Mammary epithelial cell (primary cell): ENCODE results near the gene SIN3A.

Experiments
- CTCF ChIP-seq, 2 donors: IDR thresholded peaks in 1 of 2; conservative IDR thresholded peaks in 1 of 2; 2 replicates each; pipeline ENCODE4 v1.5.1; 2011 to 2012; ENCODE audit warnings: inconsistent platforms in 2 of 2, low read length in 2 of 2, mild to moderate bottlenecking in 2 of 2, control low read depth in 1 of 2, low read depth in 1 of 2; ENCODE audit not compliant: insufficient read depth in 1 of 2; ENCODE audit errors: extremely low read depth in 1 of 2
- EZH2 ChIP-seq: IDR thresholded peaks from 2 replicates; pipeline ENCODE4 v1.6.1; 2012; ENCODE audit warnings: low read length, inconsistent platforms, borderline replicate concordance

- TF ChIP-seq CTCF (conservative IDR thresholded peaks at IDR 0.05 in 1 of 2, IDR thresholded peaks at IDR 0.05 in 1 of 2; ENCODE audit: extremely low read depth in 1 of 2, insufficient read depth in 1 of 2, low read depth in 1 of 2, low read length in 2 of 2) (no peak), EZH2 (no peak)
Measured at GRCh38 chr15:75327005-75327404, 124.5 kb downstream of the SIN3A start.
